IMR-90 (cell line): ENCODE measurements around the gene FAT1. TPM values are rescaled to one million over a fixed set of nuclear protein-coding genes. Genes with fewer than 3 reads are reported as not detected.

Source experiments
- ATAC-seq: fragments of 200-7000 bp; cut with Tn5 transposase; 2 replicates; pipeline ENCODE4 v1.9.1; 2020; ENCODE audit warnings: low read depth, mild to moderate bottlenecking, moderate library complexity
- BruUV-seq: library from RNA; stranded (reverse); fragments of 400-500 nt; replicated peaks from 2 replicates; lab custom pipeline; 2021; lab: Mats Ljungman, UMichigan
- CTCF ChIA-PET: fragments of 300-600 bp; formaldehyde crosslinking; extraction: SDS; loops from one replicate; lab custom pipeline; 2021; ENCODE audit warnings: antibody characterized with exemption; lab: Yijun Ruan, JAX
- POLR2A ChIA-PET: fragments of 300-600 bp; sonication (Branson Sonifier 250); formaldehyde crosslinking; loops from one replicate; lab custom pipeline; 2022; ENCODE audit warnings: antibody characterized with exemption; ENCODE audit not compliant: unreplicated experiment; lab: Charles Lee
- DNase-seq: peaks from one replicate; pipeline ENCODE4 v3.0.0; 2013
- H2AFZ ChIP-seq: replicated peaks from 2 replicates; pipeline ENCODE3; 2013; ENCODE audit warnings: low read length, mild to moderate bottlenecking; ENCODE audit not compliant: poor library complexity
- H2AK5ac ChIP-seq: 2 replicates; pipeline ENCODE4 v1.6.1; 2013; ENCODE audit warnings: low read depth, low read length, inconsistent platforms
- H2AK9ac ChIP-seq: replicated peaks from 2 replicates; pipeline ENCODE3; 2013; ENCODE audit warnings: mild to moderate bottlenecking, low read depth, low read length, moderate library complexity; ENCODE audit not compliant: poor library complexity
- H2BK120ac ChIP-seq: 2 replicates; pipeline ENCODE4 v1.6.1; 2013; ENCODE audit warnings: low read depth, low read length, inconsistent platforms
- H2BK15ac ChIP-seq: 3 replicates; pipeline ENCODE4 v1.6.1; 2013; ENCODE audit warnings: low read depth, low read length, inconsistent platforms
- H2BK20ac ChIP-seq: 2 replicates; pipeline ENCODE4 v1.6.1; 2013; ENCODE audit warnings: low read depth, mild to moderate bottlenecking, inconsistent platforms, low read length, moderate library complexity
- H2BK5ac ChIP-seq: 2 replicates; pipeline ENCODE4 v1.6.1; 2013; ENCODE audit warnings: mild to moderate bottlenecking, low read depth, low read length, inconsistent platforms; ENCODE audit not compliant: poor library complexity, severe bottlenecking
- H3K14ac ChIP-seq: replicated peaks from 2 replicates; pipeline ENCODE4 v1.6.1; 2013; ENCODE audit warnings: low read depth, low read length, inconsistent platforms
- H3K18ac ChIP-seq: 2 replicates; pipeline ENCODE4 v1.6.1; 2013; ENCODE audit warnings: low read depth, low read length, control low read depth
- H3K23ac ChIP-seq: 2 replicates; pipeline ENCODE4 v1.6.1; 2013; ENCODE audit warnings: low read depth, low read length, inconsistent platforms
- H3K27ac ChIP-seq: 2 replicates; pipeline ENCODE4 v1.5.1; 2013; ENCODE audit warnings: mild to moderate bottlenecking, control low read depth, low read length; ENCODE audit not compliant: insufficient read depth
- H3K27me3 ChIP-seq: 2 replicates; pipeline ENCODE4 v1.6.1; 2013; ENCODE audit warnings: low read length; ENCODE audit not compliant: control insufficient read depth, insufficient read depth
- H3K36me3 ChIP-seq: 2 replicates; pipeline ENCODE4 v1.6.1; 2013; ENCODE audit warnings: low read length, mixed read lengths; ENCODE audit not compliant: control insufficient read depth, insufficient read depth
- H3K4ac ChIP-seq: 2 replicates; pipeline ENCODE4 v1.6.1; 2013; ENCODE audit warnings: low read depth, low read length, inconsistent platforms
- H3K4me1 ChIP-seq: 2 replicates; pipeline ENCODE4 v1.6.1; 2013; ENCODE audit warnings: low read length, mixed read lengths; ENCODE audit not compliant: control insufficient read depth, insufficient read depth
- H3K4me2 ChIP-seq: 2 replicates; pipeline ENCODE4 v1.6.1; 2013; ENCODE audit warnings: low read depth, mild to moderate bottlenecking, control low read depth, low read length, moderate library complexity
- H3K4me3 ChIP-seq: 2 replicates; pipeline ENCODE4 v1.5.1; 2013; ENCODE audit warnings: low read depth, mild to moderate bottlenecking, control low read depth, low read length, moderate library complexity; ENCODE audit not compliant: insufficient read depth
- H3K56ac ChIP-seq: 2 replicates; pipeline ENCODE4 v1.6.1; 2013; ENCODE audit warnings: low read length, inconsistent platforms; ENCODE audit not compliant: insufficient read depth; ENCODE audit errors: extremely low read depth
- H3K79me1 ChIP-seq, 2 experiments: 2 replicates each; pipeline ENCODE4 v1.6.1; 2013; ENCODE audit warnings: low read length in 2 of 2, inconsistent platforms in 1 of 2, low read depth in 1 of 2
- H3K9ac ChIP-seq: 2 replicates; pipeline ENCODE4 v1.6.1; 2013; ENCODE audit warnings: low read depth, low read length, control low read depth
- H3K9me1 ChIP-seq: 2 replicates; pipeline ENCODE4 v1.6.1; 2013; ENCODE audit warnings: low read length, inconsistent platforms; ENCODE audit not compliant: insufficient read depth
- H3K9me3 ChIP-seq: 2 replicates; pipeline ENCODE4 v1.6.1; 2013; ENCODE audit warnings: low read length; ENCODE audit not compliant: control insufficient read depth, insufficient read depth
- H4K20me1 ChIP-seq: 2 replicates; pipeline ENCODE4 v1.6.1; 2013; ENCODE audit warnings: low read length, inconsistent platforms; ENCODE audit not compliant: insufficient read depth
- H4K5ac ChIP-seq: 2 replicates; pipeline ENCODE4 v1.6.1; 2013; ENCODE audit warnings: mild to moderate bottlenecking, low read depth, low read length, control low read depth
- H4K8ac ChIP-seq, 2 experiments: 2 replicates each; pipeline ENCODE4 v1.6.1; 2013; ENCODE audit warnings: low read depth in 2 of 2, low read length in 2 of 2, control low read depth in 1 of 2, inconsistent platforms in 1 of 2
- H4K91ac ChIP-seq: 2 replicates; pipeline ENCODE4 v1.6.1; 2013; ENCODE audit warnings: low read depth, low read length, inconsistent platforms; ENCODE audit not compliant: insufficient read depth
- CHD1 ChIP-seq: IDR thresholded peaks from 2 replicates; pipeline ENCODE4 v1.6.1; 2012; ENCODE audit warnings: low read depth, low read length, improper control_type of control experiment
- POLR2A ChIP-seq: IDR thresholded peaks from 2 replicates; pipeline ENCODE4 v1.6.1; 2012; ENCODE audit warnings: mild to moderate bottlenecking, low read depth, low read length
- WGBS, 2 experiments: methylation state at CpG; one replicate each; pipeline versions ENCODE4 v1.1.5 to v1.1.7; 2013; ENCODE audit warnings: missing lambda C conversion rate in 2 of 2; ENCODE audit not compliant: insufficient read length in 1 of 2; ENCODE audit errors: extremely low coverage in 2 of 2; 5-methylcytosine and 5-hydroxymethylcytosine counted together
- dilution Hi-C: fragments of 300-500 bp; cut with HindIII; formaldehyde crosslinking; loops from one replicate; pipeline ENCODE4 v1.14.3; 2018; ENCODE audit warnings: low sequenced_read_pairs; ENCODE audit not compliant: unreplicated experiment
- in situ Hi-C: fragments of 300-500 bp; cut with MboI; formaldehyde crosslinking; loops from 3 replicates; pipeline ENCODE4 v1.14.3; 2019; ENCODE audit warnings: low sequenced_read_pairs, inconsistent platforms, mixed read lengths
- intact Hi-C: fragments of 100-400 bp; cut with micrococcal nuclease; formaldehyde crosslinking; loops from 2 replicates; pipeline ENCODE4 v1.10.0; 2022
- polyA plus RNA-seq, 3 experiments: library from polyadenylated mRNA; depleted of rRNA; stranded (reverse); fragments of >200 nt; gene quantifications; 2 replicates each; pipeline ENCODE4 v1.2.3, GENCODE V29; 2012; ENCODE audit warnings: low replicate concordance in 1 of 3
- total RNA-seq: library from RNA; depleted of rRNA; stranded (reverse); fragments of >200 nt; gene quantifications from 2 replicates; pipeline ENCODE4 v1.2.3, GENCODE V29; 2012
- TF ChIP-seq, protein P1 (sequence below): fragments of 150-350 bp; IDR thresholded peaks from 2 replicates; pipeline ENCODE4 v1.6.1; 2017; ENCODE audit warnings: mild to moderate bottlenecking, antibody characterized with exemption, low read length, low read depth

FAT1 gene
- total and polyA plus RNA-seq, 2 of the 4 experiments (the other 2 are of a cell fraction) = 156 to 519 TPM

DNA sequence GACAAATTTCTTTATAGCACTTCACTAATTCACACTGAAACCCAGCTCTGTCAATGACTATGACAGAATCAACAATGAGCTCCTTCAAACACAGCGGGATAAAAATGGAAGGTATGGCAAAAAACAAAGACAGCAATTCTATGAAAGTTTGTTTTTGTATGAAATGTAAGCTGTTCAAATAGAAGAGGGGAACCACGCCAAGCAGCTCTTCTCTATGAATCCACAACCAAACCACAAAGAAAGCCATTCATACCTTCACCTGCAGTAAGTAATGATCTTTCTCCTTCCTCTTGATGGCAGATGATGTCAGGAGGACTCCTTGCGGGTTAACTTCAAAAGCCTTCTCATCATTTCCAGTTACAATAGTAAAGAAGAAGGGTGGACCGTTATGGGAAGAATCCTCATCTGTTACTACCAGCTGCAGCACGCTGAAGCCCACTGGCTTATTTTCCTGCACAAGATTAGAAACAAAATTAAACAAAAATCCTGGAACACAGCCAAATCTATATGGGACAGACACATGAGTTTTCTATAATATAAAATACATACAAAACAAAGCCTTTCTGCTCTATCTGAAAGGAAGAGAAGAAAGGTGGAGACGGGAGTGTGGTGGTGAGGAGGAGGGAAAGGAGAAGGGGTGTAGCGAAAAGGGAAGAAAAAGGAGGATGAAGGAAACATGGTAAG is 119.4 kb downstream of the FAT1 start:
- no peak for DNase-seq
- Histone ChIP-seq H3K14ac (no peak overlapping the region), H3K4me1 (peaks cover 2% of the 10 kb centered on the region; the same call in 1 of the 2 replicates), H2AK5ac (no peak overlapping the region), H2BK120ac (no peak overlapping the region), H3K4me3 (no peak overlapping the region), H3K79me1 (peaks cover 48 to 71% of the 10 kb centered on the region in 2 experiments), H3K23ac (no peak overlapping the region), H3K56ac (no peak overlapping the region), H2BK15ac (no peak overlapping the region), H3K27ac (peak overlapping the region; percentile 37; the same call in 1 of the 2 replicates), H4K5ac (no peak overlapping the region), H3K36me3 (peaks cover 77% of the 10 kb centered on the region), H2BK20ac (no peak overlapping the region), H4K8ac (no peak overlapping the region), H3K9ac (no peak overlapping the region), H2AFZ (no peak overlapping the region), H3K4me2 (no peak overlapping the region), H2BK5ac (peak overlapping the region; percentile 20), H3K9me3 (no peaks in the 10 kb centered on the region), H3K27me3 (no peaks in the 10 kb centered on the region), H2AK9ac (no peak overlapping the region), H3K18ac (no peak overlapping the region), H3K4ac (no peak overlapping the region), H4K91ac (no peak overlapping the region), H3K9me1 (peaks cover 10% of the 10 kb centered on the region), H4K20me1 (peaks cover 27% of the 10 kb centered on the region; the same call in 1 of the 2 replicates)
- WGBS, 2 experiments = 73 to 83% methylated on average over 1 of the region's 7 CpGs
- TF ChIP-seq, protein P1, sequence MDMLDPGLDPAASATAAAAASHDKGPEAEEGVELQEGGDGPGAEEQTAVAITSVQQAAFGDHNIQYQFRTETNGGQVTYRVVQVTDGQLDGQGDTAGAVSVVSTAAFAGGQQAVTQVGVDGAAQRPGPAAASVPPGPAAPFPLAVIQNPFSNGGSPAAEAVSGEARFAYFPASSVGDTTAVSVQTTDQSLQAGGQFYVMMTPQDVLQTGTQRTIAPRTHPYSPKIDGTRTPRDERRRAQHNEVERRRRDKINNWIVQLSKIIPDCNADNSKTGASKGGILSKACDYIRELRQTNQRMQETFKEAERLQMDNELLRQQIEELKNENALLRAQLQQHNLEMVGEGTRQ = no peak
- TF ChIP-seq POLR2A (no peak), CHD1 (no peak)
- no peak for ATAC-seq
- ChIA-PET POLR2A (no interaction called here), CTCF (no interaction called here)
- intact Hi-C loops (no loop called here), in situ Hi-C loops (no loop called here), dilution Hi-C loops (no loop called here)
- BruUV-seq = no TSS peak
